A673 (cell line): ENCODE measurements around the gene TRAF7. TPM values are rescaled to one million over a fixed set of nuclear protein-coding genes. Genes with fewer than 3 reads are reported as not detected.

ENCODE experiments used
- BruUV-seq: library from RNA; stranded (reverse); fragments of 400-500 nt; replicated peaks from 2 replicates; lab custom pipeline; 2021; lab: Mats Ljungman, UMichigan
- CTCF ChIA-PET: fragments of 300-600 bp; sonication (Branson Sonifier 250); formaldehyde crosslinking; loops from one replicate; lab custom pipeline; 2022; ENCODE audit warnings: antibody characterized with exemption; lab: Charles Lee
- POLR2A ChIA-PET: fragments of 300-600 bp; sonication (Branson Sonifier 250); formaldehyde crosslinking; loops from one replicate; lab custom pipeline; 2022; ENCODE audit warnings: antibody characterized with exemption; ENCODE audit not compliant: low non-redundant PET; lab: Charles Lee
- DNase-seq: peaks from one replicate; pipeline ENCODE4 v3.0.0-alpha.2; 2015; ENCODE audit warnings: low spot score
- H3K27ac ChIP-seq: fragments of 200-600 bp; sonication (generic); 2 replicates; pipeline ENCODE4 v1.5.1; 2016; ENCODE audit warnings: mixed run types, low read depth, mild to moderate bottlenecking, mixed read lengths, antibody characterized with exemption, low read length; ENCODE audit not compliant: poor library complexity, severe bottlenecking
- H3K27me3 ChIP-seq: fragments of 200-600 bp; sonication (generic); replicated peaks from 2 replicates; pipeline ENCODE4 v1.6.1; 2017; ENCODE audit warnings: mixed run types, low read depth, mild to moderate bottlenecking, mixed read lengths, antibody characterized with exemption, low read length; ENCODE audit not compliant: insufficient read depth, poor library complexity
- H3K36me3 ChIP-seq: fragments of 200-600 bp; sonication (generic); 2 replicates; pipeline ENCODE4 v1.6.1; 2016; ENCODE audit warnings: mixed run types, mild to moderate bottlenecking, mixed read lengths, antibody characterized with exemption, low read length; ENCODE audit not compliant: insufficient read depth, poor library complexity, severe bottlenecking
- H3K4me1 ChIP-seq: fragments of 200-600 bp; sonication (generic); 2 replicates; pipeline ENCODE4 v1.6.1; 2017; ENCODE audit warnings: mixed run types, mild to moderate bottlenecking, mixed read lengths, antibody characterized with exemption, low read length; ENCODE audit not compliant: insufficient read depth, poor library complexity, severe bottlenecking
- H3K4me3 ChIP-seq: fragments of 200-600 bp; sonication (generic); 2 replicates; pipeline ENCODE4 v1.5.1; 2016; ENCODE audit warnings: low read depth, mixed run types, mild to moderate bottlenecking, mixed read lengths, low read length; ENCODE audit not compliant: poor library complexity, severe bottlenecking
- H3K9me3 ChIP-seq: fragments of 200-600 bp; sonication (generic); 2 replicates; pipeline ENCODE4 v1.6.1; 2016; ENCODE audit warnings: mixed run types, low read depth, mild to moderate bottlenecking, mixed read lengths, antibody characterized with exemption, low read length; ENCODE audit not compliant: poor library complexity, severe bottlenecking
- CTCF ChIP-seq: fragments of 300-800, 200-600 bp; sonication (generic); conservative IDR thresholded peaks from 2 replicates; pipeline ENCODE4 v1.5.1; 2017; ENCODE audit warnings: low read depth, mild to moderate bottlenecking, antibody characterized with exemption, low read length, moderate library complexity, mixed read lengths
- EZH2 ChIP-seq: fragments of 200-600 bp; sonication (generic); IDR thresholded peaks from 2 replicates; pipeline ENCODE4 v1.6.1; 2017; ENCODE audit warnings: borderline replicate concordance, low read depth, mild to moderate bottlenecking, mixed read lengths, antibody characterized with exemption, low read length; ENCODE audit not compliant: poor library complexity, severe bottlenecking
- intact Hi-C: fragments of 100-400 bp; cut with micrococcal nuclease; formaldehyde crosslinking; loops from one replicate; pipeline ENCODE4 v1.10.0; 2022; ENCODE audit not compliant: unreplicated experiment
- total RNA-seq: library from RNA; stranded (reverse); gene quantifications from 2 replicates; pipeline ENCODE4 v1.2.3, GENCODE V29; 2021

The TRAF7 gene
- total RNA-seq, 1 experiment from 2014 or later, result 96.7 TPM

DNA sequence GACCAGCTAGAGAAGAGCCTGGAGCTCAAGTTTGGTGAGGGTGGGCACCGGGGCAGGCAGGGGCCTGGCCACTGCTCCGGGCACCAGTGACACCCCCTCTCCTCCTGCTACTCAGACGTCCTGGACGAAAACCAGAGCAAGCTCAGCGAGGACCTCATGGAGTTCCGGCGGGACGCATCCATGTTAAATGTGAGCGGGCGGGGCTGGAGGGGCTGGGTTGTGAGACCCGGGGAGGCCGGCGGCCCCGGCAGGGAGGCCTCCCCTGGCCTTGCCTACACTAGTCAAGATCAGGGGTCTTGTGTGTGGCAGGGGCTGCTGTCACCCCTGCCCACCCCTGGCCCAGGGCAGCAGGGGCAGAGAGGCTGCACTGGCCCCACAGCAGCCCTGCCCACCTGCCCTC is 17.8 kb downstream of the TRAF7 start:
- ChIA-PET POLR2A (no interaction called here), CTCF (no interaction called here)
- no peaks in the 10 kb centered on the region for H3K4me1 ChIP-seq
- no peak overlapping the region for H3K4me3 ChIP-seq
- TF ChIP-seq CTCF (no peak), EZH2 (no peak)
- BruUV-seq, result no TSS peak
- no peak overlapping the region for H3K27ac ChIP-seq
- no peaks in the 10 kb centered on the region for H3K27me3 ChIP-seq
- intact Hi-C loops, result no loop called here
- no peaks in the 10 kb centered on the region for H3K9me3 ChIP-seq
- DNase-seq, result no peak
- peaks cover 33% of the 10 kb centered on the region for H3K36me3 ChIP-seq

GRCh38 chr16:2173916-2174315 is 18.3 kb downstream of the TRAF7 start:
- BruUV-seq, result no TSS peak
- Histone ChIP-seq H3K27ac (no peak overlapping the region), H3K4me1 (no peaks in the 10 kb centered on the region), H3K9me3 (no peaks in the 10 kb centered on the region), H3K36me3 (peaks cover 33% of the 10 kb centered on the region), H3K27me3 (no peaks in the 10 kb centered on the region), H3K4me3 (no peak overlapping the region)
- TF ChIP-seq CTCF (no peak), EZH2 (no peak)
- POLR2A ChIA-PET, result no interaction called here
- CTCF ChIA-PET, result no interaction called here
- DNase-seq, result no peak
- intact Hi-C loops, result no loop called here

DNA sequence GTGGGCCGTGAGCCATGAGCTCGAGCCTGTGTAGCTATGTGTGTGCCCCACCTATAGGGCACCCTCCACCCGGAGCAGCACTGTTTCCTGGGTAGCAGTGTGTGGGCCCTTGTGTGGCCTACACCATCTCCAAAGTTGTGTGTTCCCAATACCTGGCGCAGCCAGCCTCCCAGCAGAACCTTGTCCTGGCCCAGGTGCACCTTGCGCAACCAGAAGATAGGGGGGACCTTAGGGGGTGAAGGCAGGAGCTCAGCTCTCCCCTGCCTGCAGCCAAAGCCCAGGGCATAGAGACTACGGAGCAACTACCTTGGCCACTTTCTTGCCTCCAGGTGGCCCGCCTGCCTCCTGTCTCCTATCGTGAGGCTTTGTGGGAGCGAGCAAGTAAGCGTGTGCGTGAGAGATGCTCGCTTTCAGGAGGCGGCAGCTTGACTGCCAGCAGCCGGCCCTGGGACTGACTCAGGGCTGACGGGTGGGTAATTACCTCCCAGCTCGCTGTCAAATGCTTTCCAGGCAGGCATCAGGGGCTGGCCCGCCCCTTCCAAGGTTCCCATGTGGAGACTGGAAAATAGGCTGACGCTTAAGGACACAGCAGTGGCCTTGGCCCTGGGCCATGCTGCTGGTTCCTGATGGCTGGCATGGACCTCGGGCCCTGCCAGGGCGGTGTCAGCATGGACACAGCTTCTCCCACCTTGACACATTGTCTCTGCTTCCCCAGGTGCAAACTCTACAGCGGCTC is 19.0 kb downstream of the TRAF7 start:
- intact Hi-C loops, result no loop called here
- TF ChIP-seq CTCF (no peak), EZH2 (no peak)
- no TSS peak for BruUV-seq
- DNase-seq, result no peak
- H3K27me3 ChIP-seq, result no peaks in the 10 kb centered on the region
- no peaks in the 10 kb centered on the region for H3K9me3 ChIP-seq
- H3K27ac ChIP-seq, result no peak overlapping the region
- ChIA-PET POLR2A (no interaction called here), CTCF (interaction anchor here (0.5 kb wide), 1 partner anchor 152 kb away, joined by 3 read pairs; no protein-coding TSS in a partner anchor)
- H3K4me3 ChIP-seq, result no peak overlapping the region
- H3K4me1 ChIP-seq, result no peaks in the 10 kb centered on the region
- peaks cover 33% of the 10 kb centered on the region for H3K36me3 ChIP-seq
